Heart left ventricle (tissue), 13 donors: ENCODE measurements around the gene SPTLC2.

ENCODE experiments used
- CTCF ChIP-seq, 12 donors: fragments of 200-600 bp; sonication (generic) in 4 of 12; IDR thresholded peaks; one replicate each; pipeline versions ENCODE4 v1.5.0 to v1.8.0; 2018 to 2022; ENCODE audit warnings: antibody characterized with exemption in 12 of 12, mild to moderate bottlenecking in 5 of 12
- POLR2A ChIP-seq, 2 donors: fragments of 450-650 bp; IDR thresholded peaks; one replicate each; pipeline ENCODE4 v1.6.1; 2017; ENCODE audit warnings: antibody characterized with exemption in 2 of 2, mild to moderate bottlenecking in 2 of 2, moderate library complexity in 2 of 2
- donor health status: ischemic (EF 13 %, LVEDD 7.1; RV severe dilation, severe dysfunction).
- donor health status: DM: no; HTN: yes; CAD: no.
- donor health status: DM: no; HTN: no; CAD: no.
- donor health status: ischemic (EF 25% LVEDD 6.9; RV normal size, moderate dysfunction).
- donor health status: ischemic (EF 25% LVEDD 5.7; RV mildly dilated, moderate dysfunction).
- donor health status: ischemic (EF 35%, LVEDD 5.7; RV mildly dilated, moderate dysfunction).
- donor health status: nonischemic (EF 11% LVEDD 7.7; RV severe dilation, severe dysfunction).
- donor health status: DM: yes; HTN: yes; CAD: no.
- donor health status: PGD.
- donor health status: ischemic (EF 29% LVEDD 5.4; RV normal size, mild dysfunction).
- donor health status: nonischemic (EF 23%, LVEDD 6.1; RV moderate dilation, normal function).

GRCh38 chr14:77603031-77603430 lies 13.4 kb downstream of the SPTLC2 start:
- TF ChIP-seq CTCF (IDR thresholded peaks at IDR 0.05) (no peak), POLR2A (IDR thresholded peaks at IDR 0.05) (no peak)
